Measurements from ENCODE around the gene DLG5.

DLG5 gene

GRCh38 chr10:77865580-77866324, 60.8 kb downstream of the DLG5 start:
- DNase-seq, result peak; percentile 83

GRCh38 chr10:77864151-77864851, 62.3 kb downstream of the DLG5 start:
- DNase-seq, result no peak

GRCh38 chr10:77863446-77863845, 63.1 kb downstream of the DLG5 start:
- DNase-seq, result no peak

GRCh38 chr10:77862595-77862994, 64.0 kb downstream of the DLG5 start:
- no peak for DNase-seq

- no peak for DNase-seq
Observed at GRCh38 chr10:77861366-77861765, 65.2 kb downstream of the DLG5 start.

GRCh38 chr10:77859865-77860282, 66.7 kb downstream of the DLG5 start:
- DNase-seq, result no peak

- no peak for DNase-seq
Observed at GRCh38 chr10:77859200-77859864, 67.2 kb downstream of the DLG5 start.

GRCh38 chr10:77857272-77857671, 69.3 kb downstream of the DLG5 start:
- no peak for DNase-seq

GRCh38 chr10:77856566-77856965, 70.0 kb downstream of the DLG5 start:
- DNase-seq, result no peak

GRCh38 chr10:77855404-77856155, 71.0 kb downstream of the DLG5 start:
- no peak for DNase-seq

- DNase-seq, result no peak
Observed at GRCh38 chr10:77854115-77854514, 72.4 kb downstream of the DLG5 start.

- no peak for DNase-seq
Observed at GRCh38 chr10:77853256-77853655, 73.3 kb downstream of the DLG5 start.

GRCh38 chr10:77850620-77851231, 75.8 kb downstream of the DLG5 start:
- no peak for DNase-seq

- peak; percentile 10 for DNase-seq
Observed at GRCh38 chr10:77849039-77849664, 77.4 kb downstream of the DLG5 start.

- DNase-seq, result peak; percentile 60
Observed at GRCh38 chr10:77846718-77847311, 79.7 kb downstream of the DLG5 start.

GRCh38 chr10:77845451-77845850, 81.1 kb downstream of the DLG5 start:
- DNase-seq, result no peak

- no peak for DNase-seq
Observed at GRCh38 chr10:77844713-77845445, 81.7 kb downstream of the DLG5 start.

- no peak for DNase-seq
Observed at GRCh38 chr10:77844177-77844576, 82.4 kb downstream of the DLG5 start.

GRCh38 chr10:77843264-77843663, 83.3 kb downstream of the DLG5 start:
- no peak for DNase-seq

- DNase-seq, result no peak
Observed at GRCh38 chr10:77842652-77843212, 83.8 kb downstream of the DLG5 start.

Measured in NCI-H69 (cell line).